GM13977 (cell line): ENCODE results near the gene MAPT.

Experiments used
- DNase-seq: peaks from one replicate; pipeline ENCODE4 v3.0.0; 2012; ENCODE audit warnings: low spot score
- CTCF ChIP-seq: IDR thresholded peaks from 2 replicates; pipeline ENCODE4 v1.5.1; 2012; ENCODE audit warnings: mild to moderate bottlenecking, control low read depth; ENCODE audit not compliant: insufficient read depth; ENCODE audit errors: extremely low read depth, missing control alignments
- in situ Hi-C: fragments of 300-500 bp; cut with MboI; formaldehyde crosslinking; loops from one replicate; pipeline ENCODE4 v1.12.0; 2022; ENCODE audit warnings: low sequenced_read_pairs, low pct_unique_long_range_greater_than_20kb, mixed read lengths, inconsistent platforms; ENCODE audit not compliant: unreplicated experiment

Gene MAPT

DNA sequence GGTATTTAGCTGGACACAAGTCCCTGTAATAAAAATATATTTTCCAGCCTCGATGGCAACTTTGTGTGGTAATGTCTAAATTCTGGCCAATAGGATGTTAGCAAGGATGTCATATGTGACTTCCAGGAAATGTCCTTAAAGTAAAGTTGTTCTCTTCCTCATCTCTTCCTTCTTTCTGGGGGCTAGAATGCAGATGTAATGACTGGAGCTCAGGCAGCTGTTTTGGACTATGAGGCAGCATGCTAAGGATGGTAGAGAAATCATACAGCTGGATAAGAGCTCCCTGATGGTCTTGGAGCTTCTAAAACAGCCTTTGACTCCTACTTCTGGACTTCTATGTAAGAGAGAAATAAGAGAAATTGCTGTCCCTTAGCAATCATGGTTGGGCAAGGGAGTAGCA is 16.9 kb upstream of the MAPT start:
- no peak for TF ChIP-seq CTCF
- no peak for DNase-seq
- in situ Hi-C loops, result no loop called here

GRCh38 chr17:45883063-45883462 is 11.3 kb upstream of the MAPT start:
- in situ Hi-C loops, result no loop called here
- no peak for TF ChIP-seq CTCF
- DNase-seq, result no peak

GRCh38 chr17:45886852-45887251 is 7.5 kb upstream of the MAPT start:
- no peak for TF ChIP-seq CTCF
- in situ Hi-C loops, result no loop called here

DNA sequence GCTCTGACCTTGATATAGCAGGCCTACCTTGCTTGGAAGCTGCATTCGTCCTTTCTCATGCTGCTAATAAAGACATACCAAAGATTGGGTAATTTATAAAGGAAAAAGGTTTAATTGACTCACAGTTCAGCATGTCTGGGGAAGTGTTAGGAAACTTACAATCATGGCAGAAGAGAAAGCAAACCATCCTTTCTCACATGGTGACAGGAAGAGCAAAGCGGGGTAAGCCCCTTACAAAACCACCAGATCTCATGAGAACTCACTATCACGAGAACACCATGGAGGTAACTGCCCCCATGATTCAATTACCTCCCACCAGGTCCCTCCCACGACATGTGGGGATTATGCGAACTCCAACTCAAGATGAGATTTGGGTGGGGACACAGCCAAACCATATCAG is 6.0 kb upstream of the MAPT start:
- no peak for DNase-seq
- no peak for TF ChIP-seq CTCF
- in situ Hi-C loops, result no loop called here

More at GRCh38 chr17:45886852-45887251, 7.5 kb upstream of the MAPT start:
- DNase-seq, result no peak

DNA sequence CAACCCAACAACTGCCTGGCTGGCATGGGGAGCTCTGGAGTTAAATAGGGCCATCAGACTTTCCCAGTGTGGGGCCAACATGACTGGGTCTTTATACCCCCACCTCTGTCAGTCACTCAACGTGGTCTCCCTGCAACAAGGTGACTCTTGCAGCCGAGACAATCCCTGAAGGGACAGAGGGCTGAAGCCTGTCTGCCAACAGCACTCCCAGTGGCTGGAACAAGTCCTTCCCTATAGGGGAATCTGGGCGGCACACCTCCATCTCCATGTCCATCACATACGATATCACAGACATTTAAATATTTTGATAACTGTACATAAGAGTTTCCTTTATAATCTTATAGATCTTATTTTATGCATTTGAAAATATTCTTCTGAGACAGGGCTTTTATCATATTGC is 4.8 kb upstream of the MAPT start:
- DNase-seq, result no peak
- TF ChIP-seq CTCF, result no peak
- in situ Hi-C loops, result no loop called here

DNA sequence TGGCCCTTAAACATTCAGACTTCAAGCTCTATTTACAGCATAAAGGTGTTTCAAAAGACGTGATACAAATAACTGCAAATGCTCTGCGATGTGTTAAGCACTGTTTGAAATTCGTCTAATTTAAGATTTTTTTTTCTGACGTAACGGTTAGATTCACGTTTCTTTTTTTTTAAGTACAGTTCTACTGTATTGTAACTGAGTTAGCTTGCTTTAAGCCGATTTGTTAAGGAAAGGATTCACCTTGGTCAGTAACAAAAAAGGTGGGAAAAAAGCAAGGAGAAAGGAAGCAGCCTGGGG is 681 bp upstream of the MAPT start:
- TF ChIP-seq CTCF, result no peak
- no peak for DNase-seq
- in situ Hi-C loops, result no loop called here

GRCh38 chr17:45895304-45895968 is 1.1 kb downstream of the MAPT start:
- no peak for TF ChIP-seq CTCF
- in situ Hi-C loops, result no loop called here
- DNase-seq, result peak; percentile 49
